ENCODE data around the gene MARVELD3. TPM values are rescaled to one million over a fixed set of nuclear protein-coding genes. Genes with fewer than 3 reads are reported as not detected.
"Not testable (repeated sequence)": the region's sequence is repeated elsewhere in the genome, so short reads cannot be mapped to it uniquely, and the experiment has no call there.

Gene MARVELD3
- total and polyA plus RNA-seq, 8 donors: 9.7 to 16.0 (median 12.8) TPM

GRCh38 chr16:71681360-71681759 is 55.4 kb downstream of the MARVELD3 start:
- Histone ChIP-seq H3K4me1 (no peaks in the 10 kb centered on the region), H3K4me3 (no peak overlapping the region), H3K27me3 (no peaks in the 10 kb centered on the region), H3K27ac (no peak overlapping the region), H3K36me3 (peaks cover 0 to 5% (median 0%) of the 10 kb centered on the region in 3 donors), H3K9me3 (no peaks in the 10 kb centered on the region)
- FAIRE-seq (peak; percentile 66), DNase-seq (no peak), ATAC-seq (no peak)
- intact Hi-C loops (cut with DNase I): no loop called here
- TF ChIP-seq CTCF (IDR thresholded peaks at IDR 0.05): no peak
- 35 to 44% methylated on average over 2 of the region's 2 CpGs for WGBS, 2 donors

- DNase-seq; FAIRE-seq; H3K27me3 ChIP-seq; H3K27ac ChIP-seq; intact Hi-C loops (cut with DNase I); ATAC-seq; H3K36me3 ChIP-seq; H3K4me1 ChIP-seq; H3K9me3 ChIP-seq; H3K4me3 ChIP-seq: not testable (repeated sequence)
- WGBS, 2 donors: 97 to 98% methylated on average over 12 of the region's 12 CpGs
Observed at GRCh38 chr16:71684280-71684679, 58.3 kb downstream of the MARVELD3 start.

Other genes starting within 250 kb of the MARVELD3 start
- gene TLE7, start 184.1 kb upstream of the MARVELD3 start, total RNA-seq: not detected
- not detected for gene TLE7, start 184.1 kb upstream of the MARVELD3 start, polyA plus RNA-seq
- 1 to 10 TPM; 2.6 to 6.1 (median 4.0) TPM for gene ZNF23, start 163.9 kb upstream of the MARVELD3 start, total RNA-seq
- 10 to 100 TPM in 1 of 2 donors, 1 to 10 TPM in 1; 8.2 to 14.5 TPM for gene ZNF23, start 163.9 kb upstream of the MARVELD3 start, polyA plus RNA-seq
- 1 to 10 TPM; 3.6 to 7.3 (median 4.9) TPM for gene ZNF19, start 136.9 kb upstream of the MARVELD3 start, total RNA-seq
- 1 to 10 TPM; 2.9 to 6.1 TPM for gene ZNF19, start 136.9 kb upstream of the MARVELD3 start, polyA plus RNA-seq
- 10 to 100 TPM in 1 of 6 donors, 1 to 10 TPM in 5; 2.6 to 17.2 (median 5.3) TPM for gene CHST4, start 99.8 kb upstream of the MARVELD3 start, total RNA-seq
- gene CHST4, start 99.8 kb upstream of the MARVELD3 start, polyA plus RNA-seq: 1 to 10 TPM; 5.8 to 7.8 TPM
- gene TAT, start 49.1 kb upstream of the MARVELD3 start, total RNA-seq: 1 to 10 TPM in 1 of 6 donors, under 1 TPM in 3, not detected in 2; 0.09 to 1.0 (median 0.15) TPM
- gene TAT, start 49.1 kb upstream of the MARVELD3 start, polyA plus RNA-seq: under 1 TPM; 0.04 to 0.14 TPM
- gene PHLPP2, start 98.5 kb downstream of the MARVELD3 start, total RNA-seq: 1 to 10 TPM; 2.0 to 4.6 (median 3.1) TPM
- gene PHLPP2, start 98.5 kb downstream of the MARVELD3 start, polyA plus RNA-seq: 1 to 10 TPM; 1.3 to 2.3 TPM
- gene AP1G1, start 182.7 kb downstream of the MARVELD3 start, total RNA-seq: 10 to 100 TPM; 31.6 to 50.8 (median 39.8) TPM
- gene AP1G1, start 182.7 kb downstream of the MARVELD3 start, polyA plus RNA-seq: 10 to 100 TPM; 15.3 to 27.6 TPM
- 10 to 100 TPM; 10.2 to 17.4 (median 12.4) TPM for gene ATXN1L, start 219.8 kb downstream of the MARVELD3 start, total RNA-seq
- 1 to 10 TPM; 5.5 to 6.2 TPM for gene ATXN1L, start 219.8 kb downstream of the MARVELD3 start, polyA plus RNA-seq